Keratinocyte (primary cell): ENCODE measurements around the gene HAND2. TPM values are rescaled to one million over a fixed set of nuclear protein-coding genes. Genes with fewer than 3 reads are reported as not detected.

Experiments used
- DNase-seq: peaks from one replicate; pipeline ENCODE4 v3.0.0-alpha.2; 2011; ENCODE audit warnings: low read depth, missing footprints, low spot score
- FAIRE-seq: peaks from 2 replicates; lab custom pipeline; 2011; peaks lifted over from hg19 to GRCh38; lab: Jason Lieb, UNC
- H2AFZ ChIP-seq: 2 replicates; pipeline ENCODE4 v1.6.0; 2012; ENCODE audit warnings: low read length, control low read depth, inconsistent platforms; ENCODE audit not compliant: control insufficient read depth
- H3K27ac ChIP-seq: 2 replicates; pipeline ENCODE4 v1.5.1; 2011; ENCODE audit warnings: low read length; ENCODE audit not compliant: control insufficient read depth, insufficient read depth
- H3K27me3 ChIP-seq: 3 replicates; pipeline ENCODE4 v1.6.0; 2011; ENCODE audit warnings: low read length; ENCODE audit not compliant: control insufficient read depth, insufficient read depth; ENCODE audit errors: extremely low read depth
- H3K36me3 ChIP-seq, 2 experiments: 2 replicates in 1 of 2; 3 replicates in 1 of 2; pipeline ENCODE4 v1.5.1; 2011; ENCODE audit warnings: low read length in 2 of 2, mild to moderate bottlenecking in 1 of 2; ENCODE audit not compliant: control insufficient read depth in 2 of 2, insufficient read depth in 2 of 2; ENCODE audit errors: extremely low read depth in 1 of 2
- H3K4me1 ChIP-seq: 3 replicates; pipeline ENCODE4 v1.5.1; 2011; ENCODE audit warnings: low read length; ENCODE audit not compliant: control insufficient read depth, insufficient read depth; ENCODE audit errors: extremely low read depth
- H3K4me2 ChIP-seq: 3 replicates; pipeline ENCODE4 v1.6.0; 2011; ENCODE audit warnings: low read depth, low read length; ENCODE audit not compliant: control insufficient read depth, insufficient read depth; ENCODE audit errors: extremely low read depth
- H3K4me3 ChIP-seq, 3 experiments: fragments of 200-600 bp in 1 of 3; sonication (generic) in 1 of 3; 2 replicates in 2 of 3; 3 replicates in 1 of 3; pipeline ENCODE4 v1.5.1; 2011 to 2016; ENCODE audit warnings: low read length in 3 of 3, mild to moderate bottlenecking in 3 of 3, control low read depth in 2 of 3, inconsistent platforms in 1 of 3, low read depth in 1 of 3, mixed read lengths in 1 of 3, mixed run types in 1 of 3, moderate library complexity in 1 of 3; ENCODE audit not compliant: control insufficient read depth in 2 of 3, insufficient read depth in 2 of 3; ENCODE audit errors: extremely low read depth in 1 of 3
- H3K79me2 ChIP-seq: 2 replicates; pipeline ENCODE4 v1.6.0; 2012; ENCODE audit warnings: low read length; ENCODE audit not compliant: control insufficient read depth, insufficient read depth
- H3K9ac ChIP-seq: 3 replicates; pipeline ENCODE4 v1.6.0; 2011; ENCODE audit warnings: low read length; ENCODE audit not compliant: control insufficient read depth, insufficient read depth; ENCODE audit errors: extremely low read depth
- H3K9me1 ChIP-seq: 3 replicates; pipeline ENCODE4 v1.6.0; 2011; ENCODE audit warnings: low read length; ENCODE audit not compliant: control insufficient read depth, insufficient read depth; ENCODE audit errors: extremely low read depth
- H3K9me3 ChIP-seq: 2 replicates; pipeline ENCODE4 v1.5.1; 2012; ENCODE audit warnings: low read depth, low read length; ENCODE audit not compliant: control insufficient read depth
- H4K20me1 ChIP-seq: 3 replicates; pipeline ENCODE4 v1.6.0; 2011; ENCODE audit warnings: low read length; ENCODE audit not compliant: control insufficient read depth, insufficient read depth; ENCODE audit errors: extremely low read depth
- EZH2 ChIP-seq: IDR thresholded peaks from one replicate; pipeline ENCODE4 v1.6.1; 2012; ENCODE audit warnings: inconsistent platforms, mild to moderate bottlenecking, low read length, moderate library complexity
- dilution Hi-C: fragments of 300-500 bp; cut with MboI; formaldehyde crosslinking; loops from one replicate; pipeline ENCODE4 v1.7.0; 2020; ENCODE audit warnings: low sequenced_read_pairs; ENCODE audit not compliant: extremely low pct_ligation_motif_present
- polyA plus RNA-seq, 5 experiments: library from polyadenylated mRNA; depleted of rRNA in 3 of 5; stranded (reverse) in 3 of 5; stranded (forward) in 1 of 5; unstranded in 1 of 5; fragments of >200 nt; gene quantifications; 1 replicate in 1 of 5; 2 replicates in 3 of 5; 3 replicates in 1 of 5; pipeline versions ENCODE4 v1.2.1 to v1.2.3, GENCODE V29; 2011 to 2012; ENCODE audit warnings: missing spikeins in 2 of 5, low read depth in 1 of 5, low replicate concordance in 1 of 5
- TF ChIP-seq, protein P1 (sequence below), 3 experiments: IDR thresholded peaks in 1 of 3; conservative IDR thresholded peaks in 1 of 3; optimal IDR thresholded peaks in 1 of 3; 2 replicates in 2 of 3; 3 replicates in 1 of 3; pipeline versions ENCODE3 to v1.5.1; 2011; ENCODE audit warnings: low read length in 3 of 3, mild to moderate bottlenecking in 3 of 3, moderate library complexity in 2 of 3, control low read depth in 1 of 3, inconsistent platforms in 1 of 3; ENCODE audit not compliant: insufficient read depth in 2 of 3; ENCODE audit errors: extremely low read depth in 1 of 3

HAND2 gene
- polyA plus RNA-seq, 1 donor (not counting 4 experiments of a cell fraction or from before 2014, with no cell fraction given), result not detected

DNA sequence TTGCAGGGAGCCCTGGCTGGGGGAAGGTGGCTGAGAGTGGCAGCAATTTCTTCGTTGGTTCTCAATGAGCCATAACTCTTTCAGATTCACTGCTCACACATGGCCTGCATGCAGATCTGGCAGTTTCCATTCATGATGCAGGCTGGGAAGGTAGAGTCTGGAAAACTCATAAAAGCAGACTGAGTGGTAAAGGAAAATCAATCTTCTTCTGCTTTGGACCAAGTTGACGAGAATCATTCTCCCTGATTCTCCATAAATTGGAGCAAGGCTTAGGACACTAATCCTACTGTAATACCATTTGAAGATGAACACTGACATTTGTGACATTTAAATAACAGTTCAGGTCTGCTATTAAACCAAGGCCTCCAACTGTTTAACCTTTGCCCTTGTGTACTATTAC is 35.3 kb upstream of the HAND2 start:
- Histone ChIP-seq H3K36me3 (no peaks in the 10 kb centered on the region), H3K9me3 (no peaks in the 10 kb centered on the region), H2AFZ (no peak overlapping the region), H3K4me2 (no peak overlapping the region), H4K20me1 (no peaks in the 10 kb centered on the region), H3K27ac (no peak overlapping the region), H3K4me3 (no peak overlapping the region), H3K4me1 (no peaks in the 10 kb centered on the region), H3K79me2 (no peaks in the 10 kb centered on the region), H3K27me3 (no peaks in the 10 kb centered on the region), H3K9me1 (no peaks in the 10 kb centered on the region), H3K9ac (no peak overlapping the region)
- dilution Hi-C loops, result no loop called here
- TF ChIP-seq EZH2, result no peak
- TF ChIP-seq, protein P1, sequence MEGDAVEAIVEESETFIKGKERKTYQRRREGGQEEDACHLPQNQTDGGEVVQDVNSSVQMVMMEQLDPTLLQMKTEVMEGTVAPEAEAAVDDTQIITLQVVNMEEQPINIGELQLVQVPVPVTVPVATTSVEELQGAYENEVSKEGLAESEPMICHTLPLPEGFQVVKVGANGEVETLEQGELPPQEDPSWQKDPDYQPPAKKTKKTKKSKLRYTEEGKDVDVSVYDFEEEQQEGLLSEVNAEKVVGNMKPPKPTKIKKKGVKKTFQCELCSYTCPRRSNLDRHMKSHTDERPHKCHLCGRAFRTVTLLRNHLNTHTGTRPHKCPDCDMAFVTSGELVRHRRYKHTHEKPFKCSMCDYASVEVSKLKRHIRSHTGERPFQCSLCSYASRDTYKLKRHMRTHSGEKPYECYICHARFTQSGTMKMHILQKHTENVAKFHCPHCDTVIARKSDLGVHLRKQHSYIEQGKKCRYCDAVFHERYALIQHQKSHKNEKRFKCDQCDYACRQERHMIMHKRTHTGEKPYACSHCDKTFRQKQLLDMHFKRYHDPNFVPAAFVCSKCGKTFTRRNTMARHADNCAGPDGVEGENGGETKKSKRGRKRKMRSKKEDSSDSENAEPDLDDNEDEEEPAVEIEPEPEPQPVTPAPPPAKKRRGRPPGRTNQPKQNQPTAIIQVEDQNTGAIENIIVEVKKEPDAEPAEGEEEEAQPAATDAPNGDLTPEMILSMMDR (optimal IDR thresholded peaks at IDR 0.05 in 1 of 3, IDR thresholded peaks at IDR 0.05 in 1 of 3, conservative IDR thresholded peaks at IDR 0.05 in 1 of 3; ENCODE audit: extremely low read depth in 1 of 3, insufficient read depth in 2 of 3, low read length in 3 of 3), result no peak
- FAIRE-seq (no peak), DNase-seq (no peak)

DNA sequence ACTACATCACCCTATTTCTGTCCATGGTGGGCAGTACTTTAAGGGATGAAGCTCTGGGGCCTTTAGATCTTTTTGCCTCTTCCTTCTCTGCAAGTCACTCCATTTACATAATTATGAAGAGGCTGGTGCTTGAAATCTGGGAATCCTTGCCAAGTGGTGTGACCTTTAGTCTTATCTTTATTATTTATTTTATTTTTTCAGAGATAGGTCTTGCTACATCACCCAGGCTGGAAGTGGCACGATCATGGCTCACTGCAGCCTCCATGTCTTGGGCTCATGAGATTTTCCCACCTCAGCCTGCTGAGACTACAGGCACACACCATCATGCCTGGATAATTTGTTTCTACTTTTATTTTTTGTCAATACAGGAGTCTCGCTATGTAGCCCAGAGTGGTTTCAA is 34.4 kb upstream of the HAND2 start:
- FAIRE-seq, result no peak
- TF ChIP-seq, protein P1 (optimal IDR thresholded peaks at IDR 0.05 in 1 of 3, IDR thresholded peaks at IDR 0.05 in 1 of 3, conservative IDR thresholded peaks at IDR 0.05 in 1 of 3; ENCODE audit: extremely low read depth in 1 of 3, insufficient read depth in 2 of 3, low read length in 3 of 3), result no peak
- TF ChIP-seq EZH2, result no peak

More for the DNA sequence above, 34.4 kb upstream of the HAND2 start:
- H3K79me2 ChIP-seq, result no peaks in the 10 kb centered on the region
- no peak overlapping the region for H3K4me2 ChIP-seq
- H3K27me3 ChIP-seq, result no peaks in the 10 kb centered on the region
- DNase-seq, result no peak
- no peaks in the 10 kb centered on the region for H3K4me1 ChIP-seq
- H2AFZ ChIP-seq, result no peak overlapping the region
- no peak overlapping the region for H3K27ac ChIP-seq
- H3K36me3 ChIP-seq, result no peaks in the 10 kb centered on the region
- dilution Hi-C loops, result no loop called here
- H3K9me1 ChIP-seq, result no peaks in the 10 kb centered on the region
- no peaks in the 10 kb centered on the region for H4K20me1 ChIP-seq
- no peak overlapping the region for H3K4me3 ChIP-seq
- H3K9ac ChIP-seq, result no peak overlapping the region
- no peaks in the 10 kb centered on the region for H3K9me3 ChIP-seq
